ENCODE measurements around the gene ZNF224. TPM values are rescaled to one million over a fixed set of nuclear protein-coding genes. Genes with fewer than 3 reads are reported as not detected.

Gene ZNF224
- total and polyA plus RNA-seq, 2 of the 13 experiments (the other 11 are each of a cell fraction or from before 2014, with no cell fraction given): 13.0 to 16.1 TPM

DNA sequence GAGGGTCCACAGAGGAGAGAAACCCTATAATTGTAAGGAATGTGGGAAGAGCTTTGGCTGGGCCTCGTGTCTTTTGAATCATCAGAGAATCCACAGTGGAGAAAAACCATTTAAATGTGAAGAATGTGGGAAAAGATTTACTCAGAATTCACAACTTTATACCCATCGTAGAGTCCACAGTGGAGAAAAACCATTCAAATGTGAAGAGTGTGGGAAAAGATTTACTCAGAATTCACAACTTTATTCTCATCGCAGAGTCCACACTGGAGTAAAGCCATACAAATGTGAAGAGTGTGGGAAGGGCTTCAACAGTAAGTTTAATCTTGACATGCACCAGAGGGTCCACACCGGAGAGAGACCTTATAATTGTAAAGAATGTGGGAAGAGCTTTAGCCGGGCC, 37.8 kb downstream of the ZNF224 start:
- TF ChIP-seq, protein P1, sequence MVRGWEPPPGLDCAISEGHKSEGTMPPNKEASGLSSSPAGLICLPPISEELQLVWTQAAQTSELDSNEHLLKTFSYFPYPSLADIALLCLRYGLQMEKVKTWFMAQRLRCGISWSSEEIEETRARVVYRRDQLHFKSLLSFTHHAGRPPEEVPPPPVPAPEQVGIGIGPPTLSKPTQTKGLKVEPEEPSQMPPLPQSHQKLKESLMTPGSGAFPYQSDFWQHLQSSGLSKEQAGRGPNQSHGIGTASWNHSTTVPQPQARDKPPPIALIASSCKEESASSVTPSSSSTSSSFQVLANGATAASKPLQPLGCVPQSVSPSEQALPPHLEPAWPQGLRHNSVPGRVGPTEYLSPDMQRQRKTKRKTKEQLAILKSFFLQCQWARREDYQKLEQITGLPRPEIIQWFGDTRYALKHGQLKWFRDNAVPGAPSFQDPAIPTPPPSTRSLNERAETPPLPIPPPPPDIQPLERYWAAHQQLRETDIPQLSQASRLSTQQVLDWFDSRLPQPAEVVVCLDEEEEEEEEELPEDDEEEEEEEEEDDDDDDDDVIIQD (CRISPR knock-in tag; IDR thresholded peaks at IDR 0.05; ENCODE audit: low read depth): no peak
- TF ChIP-seq NR1H2 (CRISPR knock-in tag; IDR thresholded peaks at IDR 0.05; ENCODE audit: borderline replicate concordance, low read depth): no peak
- TF ChIP-seq FOXJ3 (CRISPR knock-in tag; IDR thresholded peaks at IDR 0.05; ENCODE audit: borderline replicate concordance): no peak
- 97% methylated on average over 5 of the region's 5 CpGs for WGBS (ENCODE audit: low lambda C conversion rate)
- Histone ChIP-seq H4K20me1 (ENCODE audit: insufficient read depth, low read length) (no peaks in the 10 kb centered on the region; the same call in 1 of the 2 replicates), H2AFZ (ENCODE audit: low read length) (no peak overlapping the region), H3K36me3 (replicated peaks in 1 of 2; ENCODE audit: control insufficient read depth in 1 of 2, insufficient read depth in 2 of 2, low read length in 2 of 2) (peaks cover 0 to 2% of the 10 kb centered on the region in 2 experiments; a peak in 1 of 5 replicates), H3K9me3 (ENCODE audit: low read length) (no peaks in the 10 kb centered on the region), H3K27me3 (ENCODE audit: control insufficient read depth in 1 of 2, insufficient read depth in 2 of 2, low read length in 2 of 2) (no peaks in the 10 kb centered on the region), H3K4me3 (replicated peaks in 1 of 3; ENCODE audit: insufficient read depth in 1 of 3, low read depth in 2 of 3, low read length in 3 of 3) (no peak overlapping the region), H3K4me1 (ENCODE audit: insufficient read depth, low read length) (no peaks in the 10 kb centered on the region), H3K27ac (ENCODE audit: extremely low read length, insufficient read depth, low read length) (no peak overlapping the region), H3K9ac (ENCODE audit: insufficient read depth, low read depth, low read length) (no peak overlapping the region), H3K79me2 (ENCODE audit: insufficient read depth, low read length) (no peaks in the 10 kb centered on the region), H3K4me2 (ENCODE audit: low read depth, low read length) (no peak overlapping the region)
- FAIRE-seq: no peak
- intact Hi-C loops (cut with micrococcal nuclease; ENCODE audit: unreplicated experiment) (no loop called here), in situ Hi-C loops (cut with HindIII; ENCODE audit: extremely low pct_ligation_motif_present, low pct_unique_long_range_greater_than_20kb) (no loop called here)
- POLR2A ChIA-PET: no interaction called here
- CTCF ChIA-PET (ENCODE audit: low intra/inter-chr PET ratio, low total read pairs): no interaction called here
- DNase-seq (ENCODE audit: low spot score): no peak
- BruUV-seq (replicated peaks): no TSS peak
- ATAC-seq: no peak

DNA sequence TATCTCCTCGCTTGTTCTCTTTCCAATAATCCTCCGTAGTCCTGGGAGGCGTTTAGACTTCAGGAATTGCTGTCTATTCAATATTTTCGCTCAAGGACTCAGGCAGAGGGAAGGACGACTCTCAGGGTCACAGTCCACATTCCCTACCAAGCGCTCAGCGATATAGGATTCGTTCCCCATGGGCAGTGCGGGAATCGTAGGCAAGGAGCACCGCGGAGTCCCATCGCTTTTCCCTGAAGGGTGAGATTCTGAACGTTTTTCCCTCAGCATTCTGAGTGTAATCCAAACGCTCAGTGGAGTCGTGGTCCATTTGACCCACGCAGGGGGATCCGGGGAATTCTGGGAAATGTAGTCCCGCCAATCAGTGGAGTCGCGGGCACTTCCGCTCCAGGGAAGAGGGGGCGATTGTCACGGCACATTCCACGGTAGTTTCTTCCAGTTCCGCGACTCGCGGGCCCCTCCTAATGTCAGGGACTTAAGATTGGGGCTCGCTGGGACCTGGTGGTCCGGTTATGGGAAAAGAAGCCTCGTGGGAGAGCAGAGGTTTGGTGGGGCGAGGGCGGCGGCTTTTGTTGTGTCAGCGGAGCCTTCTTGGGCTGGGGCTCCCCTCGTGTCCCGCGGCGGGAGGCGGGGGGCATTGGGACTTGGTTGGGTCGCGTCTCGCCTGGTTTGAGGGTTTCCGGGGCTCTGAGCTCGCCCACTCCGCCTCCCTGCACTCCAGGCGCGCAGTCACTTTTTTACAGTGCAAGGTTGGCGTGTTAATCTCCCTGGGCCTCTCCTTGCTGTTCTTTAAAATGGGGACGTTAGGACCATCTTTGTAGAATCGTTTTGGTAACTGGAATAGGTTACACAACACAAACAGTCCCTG, 47.3 kb downstream of the ZNF224 start, which contains the start of gene ZNF234:
Gene ZNF234, plus strand, starts transcription at position 364 of the 868 bp plus-strand sequence. CDS start 3,079 bp downstream, outside the sequence.
- peak within 1 kb of the TSS; percentile 79 to 89 (median 82) for H3K4me3 ChIP-seq (replicated peaks in 1 of 3; ENCODE audit: insufficient read depth in 1 of 3, low read depth in 2 of 3, low read length in 3 of 3)
- H3K4me1 ChIP-seq (ENCODE audit: insufficient read depth, low read length): peaks cover 4% of the 10 kb centered on the region; the same call in 1 of the 2 replicates
- ATAC-seq: peak; percentile 98
- H3K9ac ChIP-seq (ENCODE audit: insufficient read depth, low read depth, low read length): peak within 1 kb of the TSS; percentile 80
- in situ Hi-C loops (cut with HindIII; ENCODE audit: extremely low pct_ligation_motif_present, low pct_unique_long_range_greater_than_20kb) (no loop called here), intact Hi-C loops (cut with micrococcal nuclease; ENCODE audit: unreplicated experiment) (loop anchor here (1.0 to 5.0 kb wide), 2 partner anchors 24 to 139 kb away; partner anchors contain the start of genes ZNF226 and ZNF230)
- H4K20me1 ChIP-seq (ENCODE audit: insufficient read depth, low read length): no peaks in the 10 kb centered on the region
- peaks cover 0 to 12% of the 10 kb centered on the region in 2 experiments; a peak in 1 of 5 replicates for H3K36me3 ChIP-seq (replicated peaks in 1 of 2; ENCODE audit: control insufficient read depth in 1 of 2, insufficient read depth in 2 of 2, low read length in 2 of 2)
- POLR2A ChIA-PET: interaction anchor here (1.0 to 1.2 kb wide), 3 partner anchors 23 to 117 kb away, joined by 3 to 9 read pairs (median 6); partner anchors contain the start of gene ZNF226
- peak; percentile 71 for FAIRE-seq
- no peaks in the 10 kb centered on the region for H3K9me3 ChIP-seq (ENCODE audit: low read length)
- CTCF ChIA-PET (ENCODE audit: low intra/inter-chr PET ratio, low total read pairs): no interaction called here
- peak; percentile 73 for DNase-seq (ENCODE audit: low spot score)
- TSS peak; percentile 68 for BruUV-seq (replicated peaks)
- WGBS (ENCODE audit: low lambda C conversion rate): 0% methylated on average over 13 of the region's 52 CpGs
- H3K27me3 ChIP-seq (ENCODE audit: control insufficient read depth in 1 of 2, insufficient read depth in 2 of 2, low read length in 2 of 2): no peaks in the 10 kb centered on the region
- H3K4me2 ChIP-seq (ENCODE audit: low read depth, low read length): peak within 1 kb of the TSS; percentile 83
- H3K27ac ChIP-seq (ENCODE audit: extremely low read length, insufficient read depth, low read length): peak within 1 kb of the TSS; percentile 75
- peak within 1 kb of the TSS; percentile 99 for H2AFZ ChIP-seq (ENCODE audit: low read length)
- H3K79me2 ChIP-seq (ENCODE audit: insufficient read depth, low read length): peaks cover 8% of the 10 kb centered on the region
- TF ChIP-seq BRD4 (CRISPR knock-in tag; IDR thresholded peaks at IDR 0.05) (no peak), ZNF841 (CRISPR knock-in tag; IDR thresholded peaks at IDR 0.05; ENCODE audit: borderline replicate concordance) (no peak), YEATS2 (CRISPR knock-in tag; IDR thresholded peaks at IDR 0.05; ENCODE audit: borderline replicate concordance) (peak; percentile 67; the same call in 1 of the 2 replicates), ZNF629 (CRISPR knock-in tag; conservative IDR thresholded peaks at IDR 0.05) (peak; percentile 99), TBL1XR1 (IDR thresholded peaks at IDR 0.05; ENCODE audit: borderline replicate concordance, low read length, partially characterized antibody) (no peak), ZNF772 (CRISPR knock-in tag; IDR thresholded peaks at IDR 0.05) (peak; percentile 69; the same call in 1 of the 2 replicates), KDM2A (CRISPR knock-in tag; IDR thresholded peaks at IDR 0.05; ENCODE audit: borderline replicate concordance, low read depth) (peak; percentile 66)
- TF ChIP-seq, protein P2, sequence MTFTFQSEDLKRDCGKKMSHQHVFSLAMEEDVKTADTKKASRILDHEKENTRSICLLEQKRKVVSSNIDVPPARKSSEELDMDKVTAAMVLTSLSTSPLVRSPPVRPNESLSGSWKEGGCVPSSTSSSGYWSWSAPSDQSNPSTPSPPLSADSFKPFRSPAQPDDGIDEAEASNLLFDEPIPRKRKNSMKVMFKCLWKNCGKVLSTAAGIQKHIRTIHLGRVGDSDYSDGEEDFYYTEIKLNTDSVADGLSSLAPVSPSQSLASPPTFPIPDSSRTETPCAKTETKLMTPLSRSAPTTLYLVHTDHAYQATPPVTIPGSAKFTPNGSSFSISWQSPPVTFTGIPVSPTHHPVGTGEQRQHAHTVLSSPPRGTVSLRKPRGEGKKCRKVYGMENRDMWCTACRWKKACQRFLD (CRISPR knock-in tag; IDR thresholded peaks at IDR 0.05; ENCODE audit: borderline replicate concordance): 0 out of 2 replicates have a peak, but pooled peaks have one; percentile 41

Measured in HepG2 (cell line).